HG03025 (cell line): ENCODE data around the gene ACSS3.

Source experiments
- ATAC-seq: cut with Tn5 transposase; IDR thresholded peaks from one replicate; pipeline ENCODE4 v1.9.1; 2021; ENCODE audit warnings: mild to moderate bottlenecking, moderate library complexity; ENCODE audit not compliant: unreplicated experiment, low FRiP score

ACSS3 gene

DNA sequence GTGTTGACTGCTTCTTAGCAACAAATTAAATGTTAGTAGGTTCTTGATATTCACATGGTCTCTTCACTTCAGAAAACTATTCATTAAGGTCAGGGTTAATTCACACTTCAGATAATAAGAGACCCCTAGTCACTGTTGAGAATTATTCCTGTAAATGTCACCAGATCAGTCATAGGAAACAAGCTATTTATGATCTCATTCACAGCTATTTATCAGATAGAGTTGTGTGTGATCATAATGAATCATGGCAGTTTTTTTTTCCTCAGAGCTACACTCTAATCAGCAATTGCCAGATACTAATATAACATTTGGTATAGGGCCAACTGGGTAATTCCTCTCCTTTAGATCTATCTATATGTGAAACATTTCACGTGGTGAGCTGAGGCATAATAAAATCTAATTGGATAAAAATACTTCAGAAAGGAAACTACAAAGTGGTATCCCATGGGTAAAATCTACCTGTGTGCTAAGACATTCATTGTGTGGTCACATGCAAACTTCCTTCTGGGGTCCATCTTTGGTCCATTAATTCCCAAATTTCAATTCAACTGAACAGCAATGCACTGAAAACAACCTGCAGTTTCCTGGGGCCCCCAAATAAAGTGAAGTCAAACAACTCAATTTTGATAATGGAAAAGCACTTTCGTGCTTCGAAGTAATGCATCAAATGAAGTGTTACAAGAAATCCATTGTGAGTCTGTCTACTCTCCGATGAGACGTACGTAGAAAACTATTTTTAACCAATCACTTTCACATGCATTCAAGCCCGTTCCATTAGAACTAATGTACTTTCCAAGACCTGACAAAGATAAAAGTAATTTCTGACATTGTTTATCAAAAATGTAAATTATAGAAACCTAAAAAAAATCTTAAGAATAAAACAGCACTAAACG is 197.0 kb downstream of the ACSS3 start:
- ATAC-seq: no peak

GRCh38 chr12:81284137-81284536 is 206.3 kb downstream of the ACSS3 start:
- ATAC-seq: no peak

GRCh38 chr12:81288651-81289050 is 210.8 kb downstream of the ACSS3 start:
- ATAC-seq: no peak

GRCh38 chr12:81294325-81295190 is 216.7 kb downstream of the ACSS3 start:
- no peak for ATAC-seq

GRCh38 chr12:81295251-81295650 is 217.4 kb downstream of the ACSS3 start:
- ATAC-seq: no peak

DNA sequence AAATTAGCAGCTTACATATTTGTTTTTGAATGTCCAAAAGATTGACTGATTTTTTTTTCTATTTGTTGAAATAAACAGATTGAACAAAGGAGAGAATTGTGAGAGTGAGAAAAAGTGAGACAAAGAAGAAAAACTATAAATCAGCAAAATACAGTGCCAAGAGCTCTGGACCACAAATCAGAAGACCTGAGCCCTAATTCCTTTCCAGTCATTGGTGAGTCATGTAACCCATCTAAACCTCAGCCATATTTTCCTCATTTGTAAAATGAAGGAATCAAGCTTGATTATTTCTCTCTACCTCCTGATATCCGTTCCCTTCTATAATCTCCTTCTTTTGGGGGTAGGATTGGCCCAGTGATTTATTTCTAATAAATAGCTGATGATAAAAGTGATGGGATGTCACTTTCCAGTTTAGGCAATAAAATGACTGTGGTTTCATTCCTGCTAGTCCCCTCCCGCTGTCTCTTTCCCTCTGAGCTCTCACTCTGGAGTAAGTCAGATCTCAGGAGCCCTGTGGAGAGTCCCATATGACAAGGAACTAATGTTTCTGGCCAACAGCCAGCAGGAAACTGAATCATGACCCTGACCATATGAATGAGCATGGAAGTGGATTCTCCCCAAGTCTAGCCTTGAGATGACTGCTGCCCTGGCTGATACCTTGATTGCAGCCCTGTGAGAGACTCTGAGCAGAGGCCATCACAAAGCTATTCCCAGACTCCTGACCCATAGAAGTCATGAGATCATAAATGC is 218.9 kb downstream of the ACSS3 start:
- no peak for ATAC-seq

DNA sequence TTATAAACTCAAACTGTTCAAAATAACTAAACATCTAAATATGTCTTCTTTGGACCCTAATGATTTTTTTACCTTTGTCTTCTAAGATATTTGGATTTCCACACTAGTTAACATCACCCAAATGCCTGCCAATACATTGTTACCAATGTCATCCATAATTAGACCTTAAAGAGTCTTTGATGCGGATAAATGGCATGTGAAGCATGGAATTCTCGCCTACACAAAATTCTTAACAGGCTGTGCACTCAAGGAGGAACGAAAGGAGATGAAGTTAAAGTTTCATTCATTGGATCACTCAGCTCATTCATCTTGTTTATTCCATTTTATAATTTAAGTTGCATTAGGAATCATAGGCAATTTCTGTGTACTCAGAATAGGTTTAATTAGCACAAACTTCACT is 219.7 kb downstream of the ACSS3 start:
- ATAC-seq: no peak

- ATAC-seq: no peak
Observed at GRCh38 chr12:81300454-81300853, 222.6 kb downstream of the ACSS3 start.

- ATAC-seq: no peak
Observed at GRCh38 chr12:81303935-81304334, 226.1 kb downstream of the ACSS3 start.
